NCI-H526 treated with DMSO at 0.1 percent for 48 hours (cell line): ENCODE data around the gene AMPH.

Experiments used
- DNase-seq: peaks from one replicate; lab custom pipeline; 2025; lab: John Stamatoyannopoulos, UW

AMPH gene

GRCh38 chr7:38630720-38631673 is at the start of gene AMPH:
Gene AMPH (minus strand): TSS chr7:38631373. CDS start chr7:38631351, 22 bp downstream.
- no peak for DNase-seq

- no peak for DNase-seq
These were observed 48.2 kb upstream of the AMPH start for GRCh38 chr7:38679419-38679818.

GRCh38 chr7:38678698-38679054 is 47.5 kb upstream of the AMPH start:
- no peak for DNase-seq

GRCh38 chr7:38677981-38678697 is 47.0 kb upstream of the AMPH start:
- no peak for DNase-seq

- no peak for DNase-seq
These were observed 44.4 kb upstream of the AMPH start for GRCh38 chr7:38675494-38676106.

GRCh38 chr7:38674513-38674912 is 43.3 kb upstream of the AMPH start:
- DNase-seq: no peak

GRCh38 chr7:38673795-38674194 is 42.6 kb upstream of the AMPH start:
- no peak for DNase-seq

- no peak for DNase-seq
These were observed 41.0 kb upstream of the AMPH start for GRCh38 chr7:38671911-38672905.

GRCh38 chr7:38669965-38670520 is 38.9 kb upstream of the AMPH start:
- no peak for DNase-seq

GRCh38 chr7:38664972-38665371 is 33.8 kb upstream of the AMPH start:
- DNase-seq: no peak

- peak; percentile 6 for DNase-seq
These were observed 29.4 kb upstream of the AMPH start for GRCh38 chr7:38660427-38661099.

- DNase-seq: no peak
These were observed 28.8 kb upstream of the AMPH start for GRCh38 chr7:38659931-38660330.

- DNase-seq: no peak
These were observed 27.7 kb upstream of the AMPH start for GRCh38 chr7:38658921-38659320.

GRCh38 chr7:38656968-38657367 is 25.8 kb upstream of the AMPH start:
- no peak for DNase-seq

- DNase-seq: no peak
These were observed 24.9 kb upstream of the AMPH start for GRCh38 chr7:38655833-38656774.

GRCh38 chr7:38637957-38638356 is 6.8 kb upstream of the AMPH start:
- DNase-seq: no peak

GRCh38 chr7:38632411-38632810 is 1.2 kb upstream of the AMPH start:
- DNase-seq: no peak

GRCh38 chr7:38629651-38630510 is 1.3 kb downstream of the AMPH start:
- no peak for DNase-seq
